Measurements from ENCODE around the gene CHIA.

- TF ChIP-seq HNF1A (IDR thresholded peaks at IDR 0.05; ENCODE audit: low read depth) (no peak), HNF1A (CRISPR knock-in tag; IDR thresholded peaks at IDR 0.05; ENCODE audit: borderline replicate concordance) (no peak), PBX3 (CRISPR knock-in tag; IDR thresholded peaks at IDR 0.05; ENCODE audit: borderline replicate concordance) (no peak), RAD21 (CRISPR knock-in tag; IDR thresholded peaks at IDR 0.05) (no peak), SMC3 (IDR thresholded peaks at IDR 0.05; ENCODE audit: low read length) (no peak), CTCF (CRISPR knock-in tag; IDR thresholded peaks at IDR 0.05) (no peak), NAIF1 (CRISPR knock-in tag; IDR thresholded peaks at IDR 0.05; ENCODE audit: borderline replicate concordance) (no peak), ISL2 (CRISPR knock-in tag; IDR thresholded peaks at IDR 0.05) (no peak), BCL3 (CRISPR knock-in tag; IDR thresholded peaks at IDR 0.05) (no peak), REST (IDR thresholded peaks at IDR 0.05; ENCODE audit: borderline replicate concordance in 1 of 2, low read depth in 1 of 2, low read length in 2 of 2) (no peak), ZNF512 (CRISPR knock-in tag; IDR thresholded peaks at IDR 0.05) (no peak), CREB3 (CRISPR knock-in tag; IDR thresholded peaks at IDR 0.05) (no peak)
These were observed 20.7 kb upstream of the CHIA start for GRCh38 chr1:111269825-111270406.

Data from HepG2 (cell line).